GM12878 (cell line): ENCODE results near the gene PPP2R3B. TPM values are rescaled to one million over a fixed set of nuclear protein-coding genes. Genes with fewer than 3 reads are reported as not detected.

ENCODE experiments used
- ATAC-seq: fragments of 200-7000 bp; cut with Tn5 transposase; 3 replicates; pipeline ENCODE4 v1.9.1; 2020; ENCODE audit warnings: mild to moderate bottlenecking, moderate library complexity
- BruUV-seq: library from RNA; stranded (reverse); fragments of 400-500 nt; replicated peaks from 2 replicates; lab custom pipeline; 2021; lab: Mats Ljungman, UMichigan
- CTCF ChIA-PET: fragments of 300-600 bp; sonication (Branson Sonifier 250); formaldehyde crosslinking; extraction: SDS; loops from one replicate; lab custom pipeline; 2021; ENCODE audit warnings: inconsistent platforms; lab: Yijun Ruan, JAX
- POLR2A ChIA-PET: fragments of 350-600 bp; formaldehyde crosslinking; extraction: SDS; loops from one replicate; lab custom pipeline; 2021; ENCODE audit warnings: inconsistent platforms; lab: Charles Lee
- RAD21 ChIA-PET: fragments of 300-600 bp; sonication (Branson Sonifier 250); formaldehyde crosslinking; loops from one replicate; lab custom pipeline; 2023; ENCODE audit warnings: antibody characterized with exemption; ENCODE audit not compliant: unreplicated experiment; lab: Charles Lee
- SMC1A ChIA-PET: fragments of 300-600 bp; sonication (Branson Sonifier 250); formaldehyde crosslinking; loops from one replicate; lab custom pipeline; 2023; ENCODE audit not compliant: unreplicated experiment, uncharacterized antibody; lab: Charles Lee
- DNase-seq: peaks from one replicate; pipeline ENCODE4 v3.0.0-alpha.2; 2011; ENCODE audit warnings: low read depth, low spot score
- FAIRE-seq: peaks from 3 replicates; lab custom pipeline; 2011; peaks lifted over from hg19 to GRCh38; lab: Jason Lieb, UNC
- H2AFZ ChIP-seq: 2 replicates; pipeline ENCODE4 v1.6.0; 2011; ENCODE audit warnings: low read depth, low read length, control low read depth; ENCODE audit not compliant: control insufficient read depth
- H3K27ac ChIP-seq: 2 replicates; pipeline ENCODE4 v1.5.1; 2011; ENCODE audit warnings: control low read depth; ENCODE audit not compliant: control insufficient read depth, insufficient read depth
- H3K27me3 ChIP-seq, 2 experiments: replicated peaks in 1 of 2; 2 replicates each; pipeline versions ENCODE4 v1.6.0 to v1.6.1; 2011; ENCODE audit warnings: low read length in 1 of 2; ENCODE audit not compliant: control insufficient read depth in 2 of 2, insufficient read depth in 2 of 2
- H3K36me3 ChIP-seq, 2 experiments: 2 replicates each; pipeline ENCODE4 v1.5.1; 2011; ENCODE audit warnings: low read length in 1 of 2; ENCODE audit not compliant: control insufficient read depth in 2 of 2, insufficient read depth in 2 of 2
- H3K4me1 ChIP-seq: 2 replicates; pipeline ENCODE4 v1.6.1; 2011; ENCODE audit warnings: mild to moderate bottlenecking, low read length, moderate library complexity, mixed read lengths; ENCODE audit not compliant: control insufficient read depth, insufficient read depth
- H3K4me2 ChIP-seq: 2 replicates; pipeline ENCODE4 v1.6.0; 2011; ENCODE audit warnings: control low read depth; ENCODE audit not compliant: control insufficient read depth, insufficient read depth
- H3K4me3 ChIP-seq: fragments of 200-600 bp; sonication (generic); 2 replicates; pipeline ENCODE4 v1.5.1; 2016
- H3K79me2 ChIP-seq: 2 replicates; pipeline ENCODE4 v1.6.0; 2011; ENCODE audit warnings: low read length; ENCODE audit not compliant: control insufficient read depth, insufficient read depth
- H3K9ac ChIP-seq: 2 replicates; pipeline ENCODE4 v1.8.0; 2011; ENCODE audit warnings: low read length, control low read depth, mixed read lengths; ENCODE audit not compliant: control insufficient read depth, insufficient read depth
- H3K9me3 ChIP-seq: replicated peaks from 3 replicates; pipeline ENCODE4 v1.5.1; 2011; ENCODE audit warnings: mild to moderate bottlenecking, low read length; ENCODE audit not compliant: control insufficient read depth, insufficient read depth
- H4K20me1 ChIP-seq: 2 replicates; pipeline ENCODE4 v1.6.0; 2011; ENCODE audit not compliant: control insufficient read depth, insufficient read depth
- ATF7 ChIP-seq: fragments of 450-650 bp; IDR thresholded peaks from 2 replicates; pipeline ENCODE4 v1.6.1; 2016; ENCODE audit warnings: low read depth, mild to moderate bottlenecking
- BCL3 ChIP-seq: IDR thresholded peaks from 2 replicates; pipeline ENCODE4 v1.6.1; 2011; ENCODE audit warnings: borderline replicate concordance, low read depth, mild to moderate bottlenecking, moderate library complexity, low read length; ENCODE audit not compliant: insufficient read depth, poor library complexity, severe bottlenecking
- CEBPB ChIP-seq, 2 experiments: fragments of 150-350 bp in 1 of 2; IDR thresholded peaks; 2 replicates each; pipeline ENCODE4 v1.6.1; 2012 to 2014; ENCODE audit warnings: low read depth in 2 of 2, low read length in 2 of 2, borderline replicate concordance in 1 of 2, inconsistent platforms in 1 of 2
- CEBPZ ChIP-seq: fragments of 150-350 bp; IDR thresholded peaks from 2 replicates; pipeline ENCODE4 v1.6.1; 2016; ENCODE audit warnings: low read depth, low read length
- FOS ChIP-seq: IDR thresholded peaks from 3 replicates; pipeline ENCODE4 v1.6.1; 2011; ENCODE audit warnings: borderline replicate concordance; ENCODE audit not compliant: insufficient read length; ENCODE audit errors: extremely low read depth
- HDAC2 ChIP-seq: fragments of 200-600 bp; sonication (generic); IDR thresholded peaks from 2 replicates; pipeline ENCODE4 v1.6.1; 2017
- HDGF ChIP-seq: fragments of 450-650 bp; IDR thresholded peaks from 2 replicates; pipeline ENCODE4 v1.6.1; 2016; ENCODE audit warnings: antibody characterized with exemption
- JUNB ChIP-seq: IDR thresholded peaks from 2 replicates; pipeline ENCODE4 v1.6.1; 2016; ENCODE audit warnings: antibody characterized with exemption, mild to moderate bottlenecking
- NBN ChIP-seq: fragments of 450-650 bp; IDR thresholded peaks from 2 replicates; pipeline ENCODE4 v1.6.1; 2016
- NFYA ChIP-seq: IDR thresholded peaks from 2 replicates; pipeline ENCODE4 v1.6.1; 2011; ENCODE audit warnings: low read depth, mild to moderate bottlenecking, low read length, improper control_type of control experiment, borderline replicate concordance
- PAX5 ChIP-seq: IDR thresholded peaks from 2 replicates; pipeline ENCODE4 v1.6.1; 2011; ENCODE audit warnings: low read depth, low read length, borderline replicate concordance
- PKNOX1 ChIP-seq: fragments of 450-650 bp; IDR thresholded peaks from 2 replicates; pipeline ENCODE4 v1.6.1; 2016; ENCODE audit warnings: mild to moderate bottlenecking
- RUNX3 ChIP-seq: IDR thresholded peaks from 2 replicates; pipeline ENCODE4 v1.6.1; 2012; ENCODE audit warnings: low read length, inconsistent platforms
- SIX5 ChIP-seq: IDR thresholded peaks from 2 replicates; pipeline ENCODE4 v1.6.1; 2011; ENCODE audit warnings: mild to moderate bottlenecking, low read depth, low read length, moderate library complexity; ENCODE audit not compliant: severe bottlenecking
- SMAD1 ChIP-seq: fragments of 450-650 bp; IDR thresholded peaks from 2 replicates; pipeline ENCODE4 v1.6.1; 2018; ENCODE audit warnings: mild to moderate bottlenecking, low read depth; ENCODE audit not compliant: partially characterized antibody
- SMARCA5 ChIP-seq: fragments of 450-650 bp; IDR thresholded peaks from 2 replicates; pipeline ENCODE4 v1.6.1; 2017; ENCODE audit warnings: mild to moderate bottlenecking
- ZBTB11 ChIP-seq: fragments of 450-650 bp; formaldehyde crosslinking; IDR thresholded peaks from 2 replicates; pipeline ENCODE4 v1.5.0; 2022; ENCODE audit warnings: mild to moderate bottlenecking, missing genetic modification characterization
- WGBS: methylation state at CpG from one replicate; pipeline ENCODE4 v1.1.6; 2016; ENCODE audit warnings: low lambda C conversion rate; ENCODE audit not compliant: insufficient replicate concordance, insufficient coverage; ENCODE audit errors: missing lambda C conversion rate; 5-methylcytosine and 5-hydroxymethylcytosine counted together
- in situ Hi-C: fragments of 300-500 bp; cut with MboI; formaldehyde crosslinking; loops from 9 replicates; pipeline ENCODE4 v1.14.3; 2018; ENCODE audit warnings: mixed read lengths
- intact Hi-C: fragments of 100-400 bp; cut with micrococcal nuclease; formaldehyde crosslinking; loops from one replicate; pipeline ENCODE4 v1.14.2; 2022; ENCODE audit not compliant: unreplicated experiment
- polyA plus RNA-seq, 11 experiments: library from polyadenylated mRNA; depleted of rRNA in 4 of 11; unstranded in 6 of 11; stranded (reverse) in 5 of 11; fragments of >200 nt; fragmentation: Nextera tagmentation in 4 of 11; fragmentation: Illumina TruSeq in 1 of 11; extraction: Ambion mirVana in 4 of 11; extraction: Trizol in 1 of 11; gene quantifications; 1 replicate in 1 of 11; 2 replicates in 10 of 11; pipeline versions ENCODE4 v1.2.1 to v1.2.3, GENCODE V29; 2011 to 2016; ENCODE audit warnings: inconsistent platforms in 2 of 11, missing spikeins in 2 of 11, low read depth in 1 of 11
- total RNA-seq, 4 experiments: library from RNA; depleted of rRNA in 3 of 4; stranded (reverse); fragments of >200 nt in 3 of 4; fragmentation: Illumina TruSeq in 1 of 4; extraction: Trizol in 1 of 4; gene quantifications; 2 replicates each; pipeline versions ENCODE4 v1.2.1 to v1.2.3, GENCODE V29; 2013 to 2021

The PPP2R3B gene
- total and polyA plus RNA-seq, 10 of the 15 experiments (the other 5 are each of a cell fraction or from before 2014, with no cell fraction given): 0.11 to 34.3 (median 9.7) TPM; not detected in 1

- Histone ChIP-seq H3K36me3 (no peaks in the 10 kb centered on the region), H4K20me1 (no peaks in the 10 kb centered on the region), H2AFZ (no peak overlapping the region), H3K9ac (no peak overlapping the region), H3K4me3 (no peak overlapping the region), H3K79me2 (no peaks in the 10 kb centered on the region; the same call in 1 of the 2 replicates), H3K4me1 (no peaks in the 10 kb centered on the region), H3K27ac (no peak overlapping the region), H3K27me3 (no peaks in the 10 kb centered on the region), H3K4me2 (no peak overlapping the region), H3K9me3 (no peaks in the 10 kb centered on the region; the same call in 2 of the 3 replicates)
- WGBS: 81% methylated on average over 12 of the region's 12 CpGs
- in situ Hi-C loops (no loop called here), intact Hi-C loops (no loop called here)
- RAD21 ChIA-PET: no interaction called here
- no peak for DNase-seq
- SMC1A ChIA-PET: no interaction called here
- CTCF ChIA-PET: no interaction called here
- BruUV-seq: no TSS peak
- POLR2A ChIA-PET: no interaction called here
- no peak for FAIRE-seq
- ATAC-seq: no peak
- no peak for TF ChIP-seq SIX5
- TF ChIP-seq SMAD1: no peak
- TF ChIP-seq NFYA: no peak
- TF ChIP-seq CEBPZ: no peak
- TF ChIP-seq CEBPB (IDR thresholded peaks at IDR 0.05; ENCODE audit: borderline replicate concordance in 1 of 2, low read depth in 2 of 2, low read length in 2 of 2): no peak
- TF ChIP-seq JUNB: no peak
- TF ChIP-seq FOS: no peak
- TF ChIP-seq ATF7: no peak
- TF ChIP-seq NBN: no peak
- no peak for TF ChIP-seq ZBTB11 (CRISPR knock-in tag)
- no peak for TF ChIP-seq PKNOX1
- TF ChIP-seq PAX5: no peak
- TF ChIP-seq SMARCA5: no peak
- TF ChIP-seq HDAC2: no peak
- TF ChIP-seq RUNX3: no peak
- no peak for TF ChIP-seq HDGF
- TF ChIP-seq BCL3: no peak
Measured at GRCh38 chrX:389021-389441, 2.3 kb upstream of the PPP2R3B start.
